Endometrial microvascular endothelial cells (primary cell): ENCODE data around the gene ZNF555. TPM values are rescaled to one million over a fixed set of nuclear protein-coding genes. Genes with fewer than 3 reads are reported as not detected.
"Not testable (repeated sequence)": the region's sequence is repeated elsewhere in the genome, so short reads cannot be mapped to it uniquely, and the experiment has no call there.

ENCODE experiments used
- in situ Hi-C: cut with HindIII; loops from 2 replicates; pipeline ENCODE4 v1.10.0; 2017; ENCODE audit warnings: low sequenced_read_pairs, low pct_unique_long_range_greater_than_20kb; ENCODE audit errors: inconsistent ontology term
- total RNA-seq: library from RNA; depleted of rRNA; stranded (reverse); fragments of >200 nt; gene quantifications from one replicate; pipeline ENCODE4 v1.2.3, GENCODE V29; 2015; ENCODE audit errors: inconsistent ontology term

Gene ZNF555
- total RNA-seq: 3.2 TPM

GRCh38 chr19:2840794-2841791, at the start of gene ZNF555:
Gene ZNF555, plus strand, starts transcription at chr19:2841475. Its CDS starts 98 bp downstream, at chr19:2841573.
- in situ Hi-C loops: no loop called here

- in situ Hi-C loops: no loop called here
Observed at GRCh38 chr19:2791876-2792275, 49.4 kb upstream of the ZNF555 start.

GRCh38 chr19:2792666-2793065, 48.6 kb upstream of the ZNF555 start:
- in situ Hi-C loops: not testable (repeated sequence)

DNA sequence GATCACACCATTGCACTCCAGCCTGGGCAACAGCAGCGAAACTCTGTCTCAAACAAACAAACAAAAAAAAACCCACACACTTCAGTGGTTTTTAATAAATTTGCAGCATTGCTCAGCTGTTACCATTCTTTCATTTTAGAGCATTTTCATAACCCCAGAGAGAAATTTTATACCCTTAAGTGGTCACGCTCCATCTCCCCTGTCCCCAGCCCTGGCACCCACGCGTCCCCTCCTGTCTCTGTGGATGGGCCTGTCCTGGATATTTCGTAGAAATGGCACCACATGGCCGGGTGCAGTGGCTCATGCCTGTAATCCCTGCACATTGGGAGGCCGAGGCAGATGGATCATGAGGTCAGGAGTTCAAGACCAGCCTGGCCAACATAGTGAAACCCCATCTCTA, 48.1 kb upstream of the ZNF555 start:
- in situ Hi-C loops: no loop called here

DNA sequence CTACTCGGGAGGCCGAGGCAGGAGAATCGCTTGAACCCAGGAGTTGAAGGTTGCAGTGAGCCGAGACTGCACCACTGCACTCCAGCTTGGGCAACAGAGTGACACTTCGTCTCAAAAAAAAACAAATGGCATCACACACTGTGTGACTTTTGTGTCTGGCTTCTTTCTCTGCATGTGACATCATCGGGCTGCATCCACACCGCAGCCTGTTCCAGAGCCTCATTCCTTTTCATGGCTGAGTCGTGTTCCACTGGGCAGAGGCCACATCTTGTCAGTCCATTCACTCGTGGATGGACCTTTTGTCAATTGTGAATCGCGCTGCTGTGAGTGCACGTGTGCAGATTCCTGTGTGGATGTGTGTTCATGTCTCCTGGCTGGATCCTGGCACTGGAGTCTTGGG, 47.7 kb upstream of the ZNF555 start:
- in situ Hi-C loops: no loop called here

DNA sequence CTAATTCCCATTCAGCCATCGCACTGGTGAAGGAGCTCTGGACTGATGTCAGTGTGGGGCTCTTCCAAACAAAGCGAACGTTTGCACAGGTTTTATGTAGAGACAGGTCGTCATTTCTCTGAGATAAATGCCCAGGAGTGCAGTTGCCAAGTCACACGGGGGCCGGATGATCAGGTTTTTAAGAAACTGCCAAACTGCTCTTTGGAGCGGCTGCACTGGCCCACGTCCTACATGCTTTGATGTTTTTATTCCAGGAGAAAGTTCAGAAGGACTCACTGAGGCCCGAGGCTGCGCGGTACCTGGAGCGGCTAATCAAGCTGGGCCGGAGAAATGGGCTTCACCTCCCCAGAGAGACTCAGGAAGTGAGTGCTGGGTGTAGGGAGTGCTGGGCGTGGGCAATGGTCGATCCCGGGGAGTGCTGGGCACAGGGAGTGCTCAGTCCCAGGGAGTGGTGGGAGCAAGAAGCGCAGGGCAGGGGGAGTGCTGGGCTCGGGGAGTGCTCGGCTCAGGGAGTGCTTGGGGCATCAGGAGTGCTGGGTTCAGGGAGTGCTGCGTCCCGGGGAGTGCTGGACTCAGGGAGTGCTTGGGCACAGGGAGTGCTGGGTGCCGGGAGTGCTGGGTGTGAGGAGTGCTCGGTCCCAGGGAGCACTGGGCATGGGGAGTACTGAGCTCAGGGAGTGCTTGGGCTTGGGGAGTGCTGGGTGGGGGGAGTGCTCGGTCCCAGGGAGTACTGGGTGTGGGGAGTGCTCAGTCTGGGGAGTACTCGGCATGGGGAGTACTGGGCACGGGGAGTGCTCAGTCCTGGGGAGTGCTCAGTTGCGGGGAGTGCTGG, 45.2 kb upstream of the ZNF555 start:
- in situ Hi-C loops: no loop called here

DNA sequence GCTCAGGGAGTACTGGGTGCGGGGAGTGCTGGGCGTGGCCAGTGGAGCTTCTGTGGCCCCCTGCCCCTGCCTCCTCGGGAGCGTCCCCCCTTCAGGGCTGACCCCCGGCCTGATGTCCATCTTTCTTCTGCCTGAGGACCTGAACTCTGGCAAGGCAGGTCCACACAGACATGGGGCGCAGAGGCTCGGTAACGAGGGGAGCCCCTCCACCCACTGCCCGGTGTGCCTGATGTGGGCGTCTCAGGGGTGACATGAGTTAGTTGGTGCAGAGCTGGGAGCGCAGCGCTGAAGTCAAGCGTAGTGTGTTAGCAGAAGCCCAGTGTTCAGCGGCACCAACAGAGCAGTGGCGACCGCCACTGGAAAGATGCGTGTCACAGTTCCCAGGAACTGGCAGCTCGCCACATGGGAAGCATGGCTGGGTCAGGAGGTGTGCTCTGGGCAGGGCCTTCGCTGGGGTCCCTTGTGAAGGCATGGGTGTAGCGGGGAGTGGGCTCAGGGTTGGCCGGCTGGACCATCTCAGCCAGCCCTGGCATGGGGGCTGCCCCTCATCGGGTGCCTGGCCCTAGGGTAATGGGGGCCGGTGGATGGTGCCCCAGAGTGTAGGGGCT, 44.5 kb upstream of the ZNF555 start:
- in situ Hi-C loops: no loop called here

GRCh38 chr19:2797280-2797679, 44.0 kb upstream of the ZNF555 start:
- in situ Hi-C loops: no loop called here

GRCh38 chr19:2798158-2798685, 43.1 kb upstream of the ZNF555 start:
- in situ Hi-C loops: no loop called here

- in situ Hi-C loops: no loop called here
Observed at GRCh38 chr19:2798733-2799132, 42.5 kb upstream of the ZNF555 start.

DNA sequence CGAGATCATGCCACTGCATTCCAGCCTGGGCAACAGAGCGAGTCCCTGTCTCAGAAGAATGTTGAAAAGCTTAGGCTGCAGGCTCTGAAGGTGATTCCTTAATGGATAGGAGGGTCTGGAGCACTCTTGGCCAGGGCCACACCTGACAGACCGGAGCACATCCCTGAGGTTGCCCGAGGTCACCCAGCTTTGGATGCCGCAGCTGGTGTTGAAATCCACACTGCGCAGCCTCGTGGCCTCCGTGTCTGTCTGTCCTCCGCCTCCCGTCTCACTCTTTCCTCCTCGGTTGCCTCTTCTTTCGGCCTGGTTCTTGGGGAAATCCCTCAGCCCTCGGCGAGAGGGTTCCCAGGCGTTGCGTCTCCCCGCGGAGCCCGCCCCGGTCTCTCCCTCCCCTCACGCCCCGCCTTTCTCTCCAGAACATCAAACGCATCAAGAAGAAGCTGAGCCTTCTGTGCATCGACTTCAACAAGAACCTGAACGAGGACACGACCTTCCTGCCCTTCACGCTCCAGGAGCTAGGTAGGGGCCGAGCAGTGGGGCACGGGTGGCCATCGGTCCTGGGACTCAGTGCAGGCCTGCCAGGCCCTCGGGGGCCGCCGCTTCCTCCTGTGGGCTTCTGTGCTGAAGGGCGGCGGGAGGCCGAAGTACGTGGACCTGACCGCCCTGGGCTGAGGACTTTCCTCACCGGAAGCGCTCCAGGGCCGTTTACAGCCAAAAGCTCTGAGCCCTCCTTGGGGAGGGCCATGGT, 41.8 kb upstream of the ZNF555 start:
- in situ Hi-C loops: no loop called here

DNA sequence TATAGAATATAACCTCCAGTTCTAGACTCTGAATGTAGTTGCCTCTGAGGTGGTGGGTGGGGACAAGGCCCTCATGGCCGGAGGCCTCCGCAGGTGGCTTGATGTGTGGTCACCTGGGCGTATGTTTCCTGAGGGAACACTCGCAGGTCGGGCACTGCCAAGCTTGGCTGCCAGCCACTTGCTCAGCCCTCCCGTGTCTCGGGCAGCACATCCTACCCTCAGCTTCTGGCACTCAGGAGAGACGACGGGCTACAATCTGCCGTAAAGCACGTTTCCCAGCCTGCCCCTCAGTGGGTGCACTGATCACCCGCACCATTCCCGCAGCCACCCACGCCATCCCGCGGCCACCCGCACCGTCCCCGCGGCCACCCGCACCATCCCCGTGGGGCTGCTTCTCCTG, 40.8 kb upstream of the ZNF555 start:
- in situ Hi-C loops: no loop called here

- in situ Hi-C loops: no loop called here
Observed at GRCh38 chr19:2802826-2803225, 38.4 kb upstream of the ZNF555 start.

- in situ Hi-C loops: no loop called here
Observed at GRCh38 chr19:2803486-2804155, 37.7 kb upstream of the ZNF555 start.

DNA sequence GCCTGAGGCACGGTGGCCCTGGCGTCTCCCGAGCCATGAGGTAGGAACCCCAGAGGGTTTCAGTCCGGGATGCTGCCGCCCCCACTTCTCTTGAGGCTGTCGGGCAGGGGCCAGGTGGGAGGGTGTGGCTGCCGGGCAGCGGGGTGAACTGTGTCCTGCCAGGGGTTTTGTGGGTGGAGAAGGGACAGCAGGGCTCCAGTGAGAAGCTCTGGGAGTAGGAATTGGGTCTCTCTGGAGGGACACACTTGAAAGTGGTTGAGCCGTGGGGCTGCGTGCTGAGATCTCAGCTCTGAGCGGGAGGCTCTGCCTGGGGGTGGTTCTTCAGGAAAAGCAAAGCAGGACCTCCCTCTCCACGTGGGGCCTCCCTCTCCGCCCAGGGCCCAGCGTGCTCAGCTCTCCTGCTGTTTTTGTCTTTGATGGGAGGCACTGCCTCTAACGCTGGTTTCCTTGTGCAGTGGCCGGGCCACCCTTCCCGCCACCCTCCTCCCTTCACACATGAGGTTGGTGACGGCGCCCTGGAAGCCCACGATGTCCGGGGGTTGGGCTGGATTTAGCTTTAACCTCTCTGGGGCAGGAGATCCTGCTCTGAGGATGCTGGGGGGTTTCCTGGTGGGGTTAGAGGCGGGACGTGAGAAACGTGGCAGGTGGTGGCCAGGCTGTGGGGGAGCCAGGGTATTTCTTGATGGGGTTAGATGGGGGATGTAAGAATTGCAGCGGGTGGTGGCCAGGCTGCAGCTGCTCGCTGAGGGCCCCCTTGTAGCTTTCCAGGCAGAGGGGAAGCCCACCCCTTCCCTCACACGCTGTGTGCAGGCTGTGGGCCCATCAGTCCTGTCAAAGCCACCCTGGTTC, 36.9 kb upstream of the ZNF555 start:
- in situ Hi-C loops: no loop called here

- in situ Hi-C loops: no loop called here
Observed at GRCh38 chr19:2805261-2805900, 35.9 kb upstream of the ZNF555 start.
